Fibroblast of the aortic adventitia (primary cell): ENCODE results near the gene THUMPD3. TPM values are rescaled to one million over a fixed set of nuclear protein-coding genes. Genes with fewer than 3 reads are reported as not detected.

Source experiments
- DNase-seq: peaks from one replicate; pipeline ENCODE4 v3.0.0-alpha.2; 2010; ENCODE audit warnings: low read depth
- H3K4me3 ChIP-seq: 2 replicates; pipeline ENCODE4 v1.5.1; 2011; ENCODE audit warnings: low read depth, mild to moderate bottlenecking, control low read depth, low read length, moderate library complexity
- CTCF ChIP-seq: IDR thresholded peaks from 2 replicates; pipeline ENCODE4 v1.5.1; 2011; ENCODE audit warnings: mild to moderate bottlenecking, low read length, control low read depth, inconsistent platforms; ENCODE audit not compliant: insufficient read depth
- total RNA-seq: library from RNA; depleted of rRNA; stranded (reverse); fragments of >200 nt; gene quantifications from 2 replicates; pipeline ENCODE4 v1.2.3, GENCODE V29; 2012; ENCODE audit warnings: low replicate concordance

THUMPD3 gene
- total RNA-seq, 1 donor = 48.3 TPM

GRCh38 chr3:9343115-9343514 is 19.7 kb upstream of the THUMPD3 start:
- DNase-seq = no peak
- H3K4me3 ChIP-seq = no peak overlapping the region
- TF ChIP-seq CTCF = no peak

- no peak overlapping the region for H3K4me3 ChIP-seq
- DNase-seq = no peak
- no peak for TF ChIP-seq CTCF
Observed at GRCh38 chr3:9345041-9345440, 17.8 kb upstream of the THUMPD3 start.

GRCh38 chr3:9346141-9346540 is 16.7 kb upstream of the THUMPD3 start:
- no peak for TF ChIP-seq CTCF
- DNase-seq = no peak
- H3K4me3 ChIP-seq = no peak overlapping the region

- H3K4me3 ChIP-seq = no peak overlapping the region
Observed at GRCh38 chr3:9347081-9347480, 15.8 kb upstream of the THUMPD3 start.

GRCh38 chr3:9347887-9348286 is 15.0 kb upstream of the THUMPD3 start:
- peak; percentile 76 for DNase-seq
- H3K4me3 ChIP-seq = no peak overlapping the region
- TF ChIP-seq CTCF = no peak

More at GRCh38 chr3:9347081-9347480, 15.8 kb upstream of the THUMPD3 start:
- DNase-seq = peak; percentile 15
- no peak for TF ChIP-seq CTCF

- no peak overlapping the region for H3K4me3 ChIP-seq
- DNase-seq = peak; percentile 73
- no peak for TF ChIP-seq CTCF
Observed at GRCh38 chr3:9349321-9350117, 13.3 kb upstream of the THUMPD3 start.

GRCh38 chr3:9351709-9352126 is 11.1 kb upstream of the THUMPD3 start:
- no peak overlapping the region for H3K4me3 ChIP-seq
- DNase-seq = no peak
- no peak for TF ChIP-seq CTCF
